GM18868 (cell line): ENCODE data around the gene TOB2.

Experiments used
- ATAC-seq: cut with Tn5 transposase; IDR thresholded peaks from one replicate; pipeline ENCODE4 v1.9.1; 2021; ENCODE audit warnings: mild to moderate bottlenecking, moderate library complexity; ENCODE audit not compliant: unreplicated experiment

The TOB2 gene

GRCh38 chr22:41446639-41447434 is at the start of gene TOB2:
Gene TOB2 (minus strand): TSS chr22:41446801. CDS start chr22:41437345, 9,456 bp downstream.
- ATAC-seq, result peak; percentile 37

GRCh38 chr22:41491374-41492100 is 44.9 kb upstream of the TOB2 start:
- ATAC-seq, result no peak

- no peak for ATAC-seq
Measured at GRCh38 chr22:41488596-41489385, 42.2 kb upstream of the TOB2 start.

- no peak for ATAC-seq
Measured at GRCh38 chr22:41488076-41488475, 41.5 kb upstream of the TOB2 start.

GRCh38 chr22:41487037-41487935 is 40.7 kb upstream of the TOB2 start:
- ATAC-seq, result no peak

- ATAC-seq, result no peak
Measured at GRCh38 chr22:41485033-41485432, 38.4 kb upstream of the TOB2 start.

- ATAC-seq, result no peak
Measured at GRCh38 chr22:41482319-41482935, 35.8 kb upstream of the TOB2 start.

GRCh38 chr22:41481925-41482318 is 35.3 kb upstream of the TOB2 start:
- no peak for ATAC-seq

GRCh38 chr22:41481131-41481830 is 34.7 kb upstream of the TOB2 start:
- ATAC-seq, result no peak

GRCh38 chr22:41480397-41480735 is 33.8 kb upstream of the TOB2 start:
- ATAC-seq, result no peak

- ATAC-seq, result peak; percentile 7
Measured at GRCh38 chr22:41479671-41480396, 33.2 kb upstream of the TOB2 start.

GRCh38 chr22:41478891-41479521 is 32.4 kb upstream of the TOB2 start:
- peak; percentile 50 for ATAC-seq

- ATAC-seq, result peak; percentile 8
Measured at GRCh38 chr22:41478473-41478872, 31.9 kb upstream of the TOB2 start.

- no peak for ATAC-seq
Measured at GRCh38 chr22:41474872-41475451, 28.4 kb upstream of the TOB2 start.

GRCh38 chr22:41471568-41471967 is 25.0 kb upstream of the TOB2 start:
- no peak for ATAC-seq

GRCh38 chr22:41470886-41471285 is 24.3 kb upstream of the TOB2 start:
- ATAC-seq, result no peak

GRCh38 chr22:41469218-41469851 is 22.7 kb upstream of the TOB2 start:
- no peak for ATAC-seq
